KOPT-K1 (cell line): Measurements from ENCODE around the gene TRPC6.
"Not testable (repeated sequence)": the region's sequence is repeated elsewhere in the genome, so short reads cannot be mapped to it uniquely, and the experiment has no call there.

Source experiments
- H3K27ac ChIP-seq: fragments of 200-600 bp; sonication (generic); 2 replicates; pipeline ENCODE4 v1.5.1; 2016; ENCODE audit warnings: antibody characterized with exemption, mild to moderate bottlenecking, low read depth, low read length; ENCODE audit not compliant: poor library complexity, severe bottlenecking
- H3K36me3 ChIP-seq: fragments of 200-600 bp; sonication (generic); 2 replicates; pipeline ENCODE4 v1.5.1; 2017; ENCODE audit warnings: antibody characterized with exemption, mild to moderate bottlenecking, low read length, moderate library complexity; ENCODE audit not compliant: insufficient read depth
- H3K9me3 ChIP-seq: fragments of 200-600 bp; sonication (generic); 2 replicates; pipeline ENCODE4 v1.5.1; 2017; ENCODE audit warnings: antibody characterized with exemption, low read length, mild to moderate bottlenecking; ENCODE audit not compliant: insufficient read depth, poor library complexity, severe bottlenecking

The TRPC6 gene

DNA sequence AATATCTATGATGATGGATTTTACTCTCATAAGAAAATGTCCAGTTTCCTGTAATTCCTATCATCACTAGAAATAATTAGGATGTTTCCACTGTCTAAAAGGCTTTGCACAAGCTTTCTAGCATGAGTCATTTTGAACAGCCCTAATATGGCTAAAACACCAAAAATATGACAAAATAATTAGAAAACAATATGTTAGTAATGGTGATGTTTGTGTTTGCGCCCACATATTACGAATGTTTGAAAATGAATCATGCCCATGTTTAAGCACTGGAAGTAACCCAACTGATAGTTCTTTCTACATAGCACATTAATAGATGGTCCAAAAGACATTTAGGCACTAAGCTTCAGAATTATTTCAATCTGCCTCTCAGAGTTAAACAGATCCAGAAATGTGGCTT lies 96.0 kb downstream of the TRPC6 start:
- no peaks in the 10 kb centered on the region for H3K9me3 ChIP-seq
- no peaks in the 10 kb centered on the region for H3K36me3 ChIP-seq
- H3K27ac ChIP-seq: no peak overlapping the region

DNA sequence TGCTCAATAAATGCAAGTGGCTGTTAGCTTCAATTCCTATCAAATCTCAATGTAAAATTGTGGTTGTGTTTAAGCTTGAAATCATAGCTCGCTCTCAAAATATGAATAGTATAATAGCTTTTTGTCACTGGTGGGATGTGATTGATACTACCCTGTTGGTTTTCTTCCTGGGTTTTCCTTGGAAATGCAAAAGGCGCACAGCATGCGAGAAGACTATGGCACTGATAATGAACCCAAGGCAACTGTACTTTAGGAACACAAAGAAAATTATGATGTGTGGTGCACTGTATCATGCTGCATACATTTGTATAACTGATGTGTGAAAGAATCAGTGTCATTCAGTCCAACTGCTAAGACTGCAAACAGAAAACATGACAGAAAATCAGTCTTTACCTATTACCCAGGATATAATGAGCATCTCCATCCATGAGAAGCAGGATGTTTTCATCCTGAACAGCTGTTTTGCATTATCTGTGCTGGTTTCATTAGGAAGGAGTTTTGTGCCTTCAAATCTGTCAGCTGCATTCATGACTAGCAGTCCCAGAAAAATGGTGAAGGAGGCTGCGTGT lies 101.2 kb downstream of the TRPC6 start:
- H3K36me3 ChIP-seq: no peaks in the 10 kb centered on the region
- no peaks in the 10 kb centered on the region for H3K9me3 ChIP-seq
- H3K27ac ChIP-seq: no peak overlapping the region

DNA sequence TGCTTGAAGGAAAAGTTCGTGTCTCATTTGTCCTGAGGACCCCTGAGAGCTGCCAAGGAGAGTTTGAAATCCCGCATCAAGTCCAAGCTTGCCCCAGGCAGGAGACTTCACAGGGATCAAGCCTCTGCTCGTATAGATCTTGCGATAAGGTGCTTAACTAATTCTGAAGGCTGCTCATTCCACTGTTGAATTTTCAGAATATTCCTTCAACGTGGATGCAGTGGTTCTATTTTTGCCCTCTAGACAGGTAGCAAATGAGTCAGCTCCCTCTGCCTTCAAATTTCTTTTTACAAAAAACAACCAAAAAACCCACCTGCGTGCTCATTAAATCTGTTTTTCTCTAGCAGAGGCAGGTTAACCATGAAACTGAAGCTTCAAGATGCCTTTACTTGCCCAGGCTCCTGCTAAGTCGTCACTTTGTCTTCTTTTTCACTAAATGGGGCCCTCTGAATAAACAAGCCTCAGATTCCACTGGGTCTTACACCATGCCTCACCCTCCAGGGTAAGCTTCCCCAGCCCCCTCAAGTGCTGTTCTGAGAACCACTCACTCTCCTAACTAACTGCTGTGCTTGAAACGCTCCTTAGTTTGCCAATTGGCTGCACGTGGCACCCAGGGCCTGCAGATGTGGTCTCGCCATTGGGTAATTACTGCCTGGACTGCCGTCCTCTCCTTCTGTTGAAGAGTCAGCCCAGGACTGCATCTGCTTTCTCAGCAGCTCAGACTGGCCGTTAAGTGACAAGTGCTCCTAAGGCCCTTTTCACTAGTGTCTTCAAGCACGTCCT lies 105.0 kb downstream of the TRPC6 start:
- Histone ChIP-seq H3K36me3 (no peaks in the 10 kb centered on the region), H3K27ac (no peak overlapping the region), H3K9me3 (no peaks in the 10 kb centered on the region)

DNA sequence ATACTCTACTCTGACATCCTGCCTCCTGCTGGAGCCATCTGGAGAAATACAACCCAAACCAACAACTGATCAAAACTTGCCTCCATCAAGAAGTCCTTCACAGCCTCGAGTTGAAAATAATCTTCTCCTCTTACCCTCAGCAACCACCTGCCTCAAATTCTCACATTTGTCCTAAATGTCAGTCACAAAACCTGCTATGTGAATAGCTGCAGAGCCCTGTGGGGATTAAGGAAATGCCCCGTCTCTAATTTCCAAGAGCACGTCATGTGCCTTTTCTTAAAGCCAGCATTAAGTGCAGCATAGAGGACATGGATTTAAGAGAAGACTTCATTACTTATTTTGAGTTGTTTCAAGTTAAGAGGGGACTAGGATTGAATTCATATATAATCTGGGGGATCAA lies 105.9 kb downstream of the TRPC6 start:
- Histone ChIP-seq H3K36me3 (no peaks in the 10 kb centered on the region), H3K27ac (no peak overlapping the region), H3K9me3 (no peaks in the 10 kb centered on the region)

DNA sequence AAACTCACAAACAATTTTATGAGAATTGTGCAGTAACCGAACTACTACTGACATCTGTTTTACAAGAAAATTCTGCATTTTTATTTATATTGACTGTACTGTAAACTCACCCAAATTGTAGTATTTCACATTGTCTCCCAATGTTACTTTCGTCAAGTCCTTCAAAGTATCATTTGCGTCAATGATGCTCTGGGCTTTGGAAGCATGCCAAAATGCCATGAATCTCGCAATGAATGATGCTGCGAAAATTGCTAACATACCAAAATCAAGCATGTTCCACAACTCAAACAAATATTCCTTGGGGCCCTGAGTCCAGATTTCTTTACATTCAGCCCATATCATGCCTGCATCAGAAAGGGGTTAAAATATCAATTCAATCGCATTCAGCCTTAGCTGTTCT lies 107.6 kb downstream of the TRPC6 start:
- Histone ChIP-seq H3K9me3 (no peaks in the 10 kb centered on the region), H3K27ac (no peak overlapping the region), H3K36me3 (no peaks in the 10 kb centered on the region)

DNA sequence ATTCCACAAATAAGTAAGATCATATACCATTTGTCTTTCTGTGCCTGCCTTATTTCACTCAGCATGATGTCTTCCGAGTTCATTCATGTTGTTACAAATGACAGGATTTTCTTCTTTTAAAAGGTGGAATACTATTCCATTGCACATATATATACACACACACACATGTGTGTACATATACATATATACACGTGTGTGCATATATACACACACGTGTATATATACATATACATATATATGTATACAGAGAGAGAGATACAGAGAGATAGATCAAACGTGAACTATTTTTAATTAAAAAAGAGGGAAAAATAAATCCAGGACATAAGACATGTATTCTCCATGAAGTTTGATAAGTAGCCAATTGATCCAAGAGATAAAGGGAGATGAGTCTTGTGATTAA lies 108.1 kb downstream of the TRPC6 start:
- Histone ChIP-seq H3K9me3 (no peaks in the 10 kb centered on the region), H3K27ac (no peak overlapping the region), H3K36me3 (no peaks in the 10 kb centered on the region)

DNA sequence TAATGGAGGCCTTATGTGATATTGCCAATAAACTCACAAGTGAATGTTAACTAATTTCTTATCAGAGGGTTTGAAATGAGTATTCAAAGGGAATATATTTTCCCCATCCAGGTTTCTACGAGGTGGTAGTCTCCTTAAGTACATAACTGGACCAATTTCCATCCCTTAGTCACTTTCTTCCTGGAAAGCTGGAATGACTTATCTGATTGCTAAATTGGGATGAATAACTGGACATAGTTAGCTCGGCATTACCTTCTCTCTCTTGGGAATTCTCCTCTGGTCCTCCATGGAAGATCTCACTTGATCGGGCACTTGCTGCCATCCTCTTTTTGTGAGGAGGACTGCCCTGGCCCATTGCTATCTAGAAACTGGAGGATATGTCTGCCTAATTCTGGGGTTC lies 109.1 kb downstream of the TRPC6 start:
- Histone ChIP-seq H3K27ac (no peak overlapping the region), H3K36me3 (no peaks in the 10 kb centered on the region)

DNA sequence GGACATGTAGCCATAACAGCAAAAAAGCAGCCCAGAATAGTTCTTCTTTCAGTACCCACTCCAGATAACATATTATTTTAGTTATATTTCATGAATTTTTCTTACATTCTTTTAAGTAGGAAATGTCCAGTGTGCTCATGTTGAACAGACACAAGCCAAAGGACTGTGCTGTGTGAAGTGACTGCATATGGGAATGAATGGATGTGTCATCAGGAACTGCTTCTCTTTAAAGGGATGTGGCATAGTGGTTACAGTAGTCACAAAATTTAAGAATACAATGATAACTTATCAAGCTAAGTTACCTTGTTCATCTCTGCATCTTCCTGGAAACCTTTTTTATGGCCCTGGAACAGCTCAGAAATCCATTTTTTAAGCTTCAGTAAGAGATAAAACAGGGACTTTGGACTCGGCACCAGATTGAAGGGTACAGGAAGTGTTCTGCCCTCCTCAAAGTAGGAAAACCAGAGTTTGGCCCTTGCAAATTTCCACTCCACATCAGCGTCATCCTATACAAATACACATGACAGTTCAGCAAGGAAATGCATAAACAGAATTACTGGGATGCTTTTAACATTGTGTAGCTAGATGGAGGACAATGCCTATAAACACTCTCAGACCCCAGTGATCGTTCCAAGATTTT lies 112.8 kb downstream of the TRPC6 start:
- Histone ChIP-seq H3K27ac (no peak overlapping the region), H3K36me3 (no peaks in the 10 kb centered on the region), H3K9me3 (no peaks in the 10 kb centered on the region)

More for the DNA sequence above, 109.1 kb downstream of the TRPC6 start:
- no peaks in the 10 kb centered on the region for H3K9me3 ChIP-seq

DNA sequence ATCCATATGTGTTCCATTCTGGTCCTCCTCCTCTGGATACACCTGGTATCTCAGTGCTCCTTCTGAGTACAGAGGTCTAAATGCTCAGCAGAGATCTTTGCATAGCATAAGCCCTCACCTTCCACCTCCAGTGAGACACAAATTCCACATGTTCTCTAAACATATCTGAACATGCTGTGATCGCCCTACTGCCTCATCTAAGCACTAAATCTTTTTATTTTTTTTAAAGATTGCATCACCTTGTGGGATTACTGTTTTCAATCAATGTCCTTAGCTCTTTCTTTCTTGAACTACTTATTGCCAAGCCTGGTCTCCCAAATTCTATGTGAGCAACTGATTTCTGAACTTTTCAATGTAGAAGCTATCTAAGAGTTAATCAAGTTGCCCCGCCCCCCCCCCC lies 113.4 kb downstream of the TRPC6 start:
- no peaks in the 10 kb centered on the region for H3K36me3 ChIP-seq
- no peak overlapping the region for H3K27ac ChIP-seq

DNA sequence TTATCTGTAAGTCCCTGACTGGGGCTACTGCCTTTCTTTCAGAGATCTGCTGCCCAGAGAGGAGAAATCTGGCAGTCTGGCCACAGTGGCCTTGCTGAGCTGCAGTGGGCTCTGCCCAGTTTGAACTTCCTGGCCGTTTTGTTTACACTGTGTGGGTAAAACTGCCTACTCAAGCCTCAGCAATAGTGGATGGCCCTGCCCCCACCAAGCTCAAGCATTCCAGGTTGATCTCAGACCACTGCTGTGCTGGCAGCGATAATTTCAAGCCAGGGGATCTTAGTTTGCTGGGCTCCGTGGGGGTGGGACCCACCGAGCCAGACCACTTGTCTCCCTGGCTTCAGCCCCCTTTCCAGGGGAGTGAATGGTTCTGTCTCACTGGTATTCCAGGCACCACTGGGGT lies 117.5 kb downstream of the TRPC6 start:
- Histone ChIP-seq H3K9me3 (no peaks in the 10 kb centered on the region), H3K27ac (no peak overlapping the region), H3K36me3 (no peaks in the 10 kb centered on the region)

More for the DNA sequence above, 113.4 kb downstream of the TRPC6 start:
- no peaks in the 10 kb centered on the region for H3K9me3 ChIP-seq

DNA sequence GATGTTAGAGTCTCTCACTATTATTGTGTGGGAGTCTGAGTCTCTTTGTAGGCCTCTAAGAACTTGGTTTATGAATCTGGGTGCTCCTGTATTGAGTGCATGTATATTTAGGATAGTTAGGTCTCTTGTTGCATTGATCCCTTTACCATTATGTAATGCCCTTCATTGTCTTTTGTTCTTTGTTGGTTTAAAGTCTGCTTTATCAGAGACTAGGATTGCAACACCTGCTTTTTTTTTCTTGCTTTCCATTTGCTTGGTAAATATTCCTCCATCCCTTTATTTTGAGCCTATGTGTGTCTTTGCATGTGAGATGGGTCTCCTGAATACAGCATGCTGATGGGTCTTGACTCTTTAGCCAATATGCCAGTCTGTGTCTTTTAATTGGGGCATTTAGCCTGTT lies 119.4 kb downstream of the TRPC6 start:
- H3K9me3 ChIP-seq, H3K27ac ChIP-seq, H3K36me3 ChIP-seq: not testable (repeated sequence)

DNA sequence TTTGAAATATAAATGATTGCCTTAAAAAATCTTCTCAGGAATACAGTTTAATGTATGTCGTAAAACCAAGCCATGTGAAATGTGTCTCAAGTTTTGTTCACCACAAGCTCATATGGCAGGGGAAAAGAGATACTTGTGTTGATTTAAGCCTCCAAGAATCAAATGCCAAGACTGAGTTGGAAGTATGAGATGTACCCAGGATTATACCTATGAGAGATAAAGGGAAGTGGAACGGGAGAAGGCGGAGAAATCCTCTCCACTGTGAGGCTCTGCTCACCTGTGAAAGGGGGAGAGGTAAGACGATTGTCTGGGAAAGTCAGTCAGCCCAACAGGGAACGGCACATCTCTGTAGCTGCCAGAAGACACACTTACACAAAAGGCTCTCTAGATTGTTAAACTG lies 124.8 kb downstream of the TRPC6 start:
- H3K27ac ChIP-seq: no peak overlapping the region
- H3K9me3 ChIP-seq: no peaks in the 10 kb centered on the region
- H3K36me3 ChIP-seq: no peaks in the 10 kb centered on the region

DNA sequence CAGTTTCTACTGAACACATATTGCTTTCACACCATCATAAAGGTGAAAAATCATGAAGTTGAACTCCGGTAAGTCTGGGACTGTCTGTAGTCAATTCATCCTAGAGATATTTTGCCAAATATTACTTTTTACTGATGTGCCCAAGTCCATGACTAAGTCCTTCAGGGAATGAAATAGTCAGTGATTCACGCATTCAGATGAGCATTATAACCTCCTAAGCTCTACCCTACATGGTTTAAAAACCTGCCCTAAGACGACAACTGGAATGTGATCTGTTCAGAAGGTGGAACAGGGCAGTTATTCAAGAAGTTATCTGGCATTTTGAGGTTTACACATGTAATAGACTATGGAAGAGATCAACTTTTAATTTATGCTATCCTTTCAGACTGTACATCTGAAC lies 125.6 kb downstream of the TRPC6 start:
- Histone ChIP-seq H3K9me3 (no peaks in the 10 kb centered on the region), H3K27ac (no peak overlapping the region), H3K36me3 (no peaks in the 10 kb centered on the region)

DNA sequence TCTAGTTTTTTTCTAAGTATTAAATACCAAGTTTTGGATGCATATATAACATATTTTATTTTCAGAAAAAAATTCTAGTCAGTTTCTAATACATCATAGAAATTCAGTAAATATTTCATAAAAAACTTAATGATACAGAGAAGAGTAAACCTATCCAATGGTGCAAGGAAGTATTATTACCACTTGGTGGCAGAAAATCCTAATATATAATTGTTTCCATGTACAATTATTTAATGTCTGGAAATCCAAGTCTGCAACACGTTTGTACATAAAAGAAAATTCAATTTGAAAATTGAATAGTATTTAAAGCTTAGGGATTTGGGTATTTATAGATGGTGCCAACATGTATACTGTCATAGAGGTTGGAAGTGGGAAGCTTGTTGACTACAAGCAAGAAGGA lies 127.0 kb downstream of the TRPC6 start:
- H3K9me3 ChIP-seq: no peaks in the 10 kb centered on the region

DNA sequence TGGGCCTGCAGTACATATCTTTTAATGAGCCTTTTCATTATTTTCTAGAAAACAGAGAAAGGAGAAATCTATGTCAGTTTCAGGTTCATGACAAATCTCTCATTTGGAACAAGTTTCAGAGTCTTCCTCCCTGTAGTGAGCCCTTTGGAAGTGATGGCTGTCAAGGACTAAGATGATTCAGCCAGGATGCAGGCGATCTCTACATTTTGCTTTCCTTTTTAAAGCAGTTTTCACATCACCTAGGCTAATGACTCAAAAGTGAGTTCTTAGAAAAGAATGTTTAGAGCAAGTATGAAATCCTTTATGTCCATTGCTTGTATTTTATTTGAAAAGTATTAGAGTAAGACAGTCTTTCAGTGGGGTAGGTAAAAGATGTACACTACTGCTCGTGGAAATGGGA lies 130.1 kb downstream of the TRPC6 start:
- Histone ChIP-seq H3K27ac (no peak overlapping the region), H3K36me3 (no peaks in the 10 kb centered on the region), H3K9me3 (no peaks in the 10 kb centered on the region)

More for the DNA sequence above, 127.0 kb downstream of the TRPC6 start:
- no peaks in the 10 kb centered on the region for H3K36me3 ChIP-seq
- no peak overlapping the region for H3K27ac ChIP-seq
